Right renal pelvis (tissue), 4 donors: Measurements from ENCODE around the gene DPP4. TPM values are rescaled to one million over a fixed set of nuclear protein-coding genes. Genes with fewer than 3 reads are reported as not detected.
"Not testable (repeated sequence)": the region's sequence is repeated elsewhere in the genome, so short reads cannot be mapped to it uniquely, and the experiment has no call there.

ENCODE experiments used
- DNase-seq, 4 donors: peaks; one replicate each; pipeline ENCODE4 v3.0.0-alpha.2; 2013; ENCODE audit warnings: low read depth in 4 of 4, low spot score in 3 of 4, missing footprints in 1 of 4
- polyA plus RNA-seq, 4 donors: library from polyadenylated mRNA; unstranded; fragments of 120-200 nt; gene quantifications; one replicate each; pipeline ENCODE4 v1.2.1, GENCODE V29; 2013; ENCODE audit not compliant: insufficient read length in 4 of 4

The DPP4 gene
- polyA plus RNA-seq, 4 donors = 89.9 to 151 (median 142) TPM

- DNase-seq = no peak
Observed at GRCh38 chr2:162060532-162060931, 13.5 kb downstream of the DPP4 start.

- no peak for DNase-seq
Observed at GRCh38 chr2:162058973-162059668, 14.9 kb downstream of the DPP4 start.

DNA sequence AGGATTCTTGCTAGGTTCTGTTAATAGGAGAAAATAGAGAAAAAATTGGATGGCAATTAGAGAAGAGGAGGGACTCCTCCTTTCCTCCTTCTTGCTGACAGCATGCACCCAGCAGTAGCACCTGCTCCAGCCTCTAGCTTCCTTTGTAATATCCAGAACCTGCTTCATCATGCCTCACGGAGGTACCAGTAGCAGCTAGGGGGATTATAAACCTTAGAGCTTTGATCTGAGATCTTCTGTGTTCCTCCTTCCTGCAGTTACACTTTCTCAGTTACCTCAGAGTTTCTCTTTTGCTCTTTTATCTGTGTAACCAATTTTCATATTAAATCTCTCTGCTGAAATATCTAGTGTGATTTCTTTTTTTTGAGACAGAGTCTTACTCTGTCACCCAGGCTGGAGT is 16.6 kb downstream of the DPP4 start:
- DNase-seq = no peak

- no peak for DNase-seq
Observed at GRCh38 chr2:162056796-162057399, 17.1 kb downstream of the DPP4 start.

GRCh38 chr2:162053808-162054155 is 20.2 kb downstream of the DPP4 start:
- DNase-seq = no peak

- DNase-seq = no peak
Observed at GRCh38 chr2:162053066-162053807, 20.8 kb downstream of the DPP4 start.

- DNase-seq = no peak
Observed at GRCh38 chr2:162050513-162050961, 23.5 kb downstream of the DPP4 start.

DNA sequence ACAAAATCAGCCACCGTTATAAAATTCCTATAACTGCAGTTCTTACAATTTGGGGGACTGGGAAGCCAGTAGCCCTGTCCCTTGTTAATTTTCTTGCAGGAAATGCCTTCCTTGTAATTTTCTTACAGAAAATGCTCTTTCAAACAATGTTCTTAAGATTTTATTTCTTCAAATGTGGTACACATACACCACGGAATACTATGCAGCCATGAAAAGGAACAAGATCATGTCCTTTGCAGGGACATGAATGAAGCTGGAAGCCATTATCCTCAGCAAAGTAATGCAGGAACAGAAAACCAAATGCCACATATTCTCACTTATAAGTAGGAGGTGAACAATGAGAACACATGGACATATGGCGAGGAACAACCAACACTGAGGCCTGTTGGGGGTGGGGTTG is 24.9 kb downstream of the DPP4 start:
- not testable (repeated sequence) for DNase-seq

GRCh38 chr2:162044586-162044985 is 29.4 kb downstream of the DPP4 start:
- DNase-seq = no peak

- no peak for DNase-seq
Observed at GRCh38 chr2:162043132-162043531, 30.9 kb downstream of the DPP4 start.

DNA sequence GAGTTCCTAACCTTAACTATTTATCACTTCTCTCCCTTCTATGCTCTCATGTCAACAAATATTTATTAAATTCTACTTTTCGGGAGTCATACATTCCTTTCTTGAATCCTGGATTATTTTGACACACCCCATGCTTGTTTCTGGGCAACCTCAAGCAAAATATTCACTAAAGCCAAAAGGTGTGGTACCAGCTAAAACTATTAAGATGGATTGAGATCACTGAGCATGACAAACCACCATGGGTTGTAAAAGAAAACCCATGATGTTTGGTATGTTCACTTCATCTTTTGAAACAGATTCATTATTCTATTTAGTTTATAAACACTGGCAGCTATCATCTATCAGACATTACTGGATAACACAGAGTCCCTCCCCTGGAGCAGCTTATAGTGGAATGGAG is 32.5 kb downstream of the DPP4 start:
- no peak for DNase-seq

DNA sequence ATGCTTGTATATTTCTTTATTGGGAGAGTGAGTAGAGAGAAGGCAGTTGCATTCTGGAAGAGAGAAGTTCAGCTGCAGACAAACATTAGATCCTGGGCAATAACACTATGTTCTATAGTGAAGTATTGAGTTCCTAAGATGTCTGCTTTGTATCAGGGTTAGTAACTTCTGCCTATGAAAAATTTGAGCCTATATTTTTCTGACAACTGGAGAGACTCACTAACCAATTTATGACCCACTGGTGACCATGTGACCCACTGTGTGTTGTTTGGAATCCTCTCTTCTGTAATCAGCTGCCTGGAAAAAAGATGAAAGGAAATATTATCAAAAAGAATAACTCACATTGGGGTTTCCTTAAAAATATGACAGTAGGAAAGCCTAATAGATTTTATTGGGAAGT is 35.3 kb downstream of the DPP4 start:
- no peak for DNase-seq

- no peak for DNase-seq
Observed at GRCh38 chr2:162037886-162038285, 36.1 kb downstream of the DPP4 start.

DNA sequence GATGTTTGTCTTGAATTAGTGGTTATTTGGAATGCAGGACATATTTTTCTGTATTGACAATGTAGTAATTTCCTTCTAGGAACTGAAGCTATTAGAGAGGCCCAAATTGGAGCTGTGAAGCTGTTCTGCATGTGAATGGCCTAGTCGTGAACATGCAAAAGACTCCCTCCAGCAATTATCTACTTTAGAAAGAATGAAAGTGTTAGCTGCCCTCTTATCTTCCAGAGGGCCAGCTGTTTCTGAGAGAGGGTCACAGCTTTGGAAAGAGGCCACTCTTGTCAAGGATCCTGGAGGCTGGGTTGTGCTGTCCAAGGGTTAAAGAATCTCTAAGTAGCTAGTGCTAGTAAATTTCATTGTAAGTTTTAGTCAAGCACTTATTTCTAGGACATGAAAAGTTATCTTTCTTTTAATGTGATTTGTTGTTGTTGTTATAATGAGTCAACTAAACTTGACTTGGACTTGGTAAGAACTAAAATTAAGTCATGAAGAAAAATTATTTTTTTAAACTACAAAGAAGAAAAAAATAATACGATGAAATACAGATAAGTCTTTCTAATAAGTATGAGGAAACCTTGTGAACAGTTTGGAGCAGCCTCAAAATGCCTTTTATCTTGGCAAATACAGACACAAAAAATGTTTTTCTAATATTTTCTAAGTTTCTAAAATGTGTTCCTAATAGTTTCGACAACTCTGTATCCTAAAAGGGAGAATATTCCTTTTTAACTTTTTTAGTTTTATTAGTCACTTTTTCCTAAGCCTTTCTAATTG is 36.8 kb downstream of the DPP4 start:
- no peak for DNase-seq

GRCh38 chr2:162035981-162036380 is 38.0 kb downstream of the DPP4 start:
- no peak for DNase-seq

- no peak for DNase-seq
Observed at GRCh38 chr2:162030363-162031190, 43.4 kb downstream of the DPP4 start.

- DNase-seq = no peak
Observed at GRCh38 chr2:162029287-162029901, 44.6 kb downstream of the DPP4 start.

DNA sequence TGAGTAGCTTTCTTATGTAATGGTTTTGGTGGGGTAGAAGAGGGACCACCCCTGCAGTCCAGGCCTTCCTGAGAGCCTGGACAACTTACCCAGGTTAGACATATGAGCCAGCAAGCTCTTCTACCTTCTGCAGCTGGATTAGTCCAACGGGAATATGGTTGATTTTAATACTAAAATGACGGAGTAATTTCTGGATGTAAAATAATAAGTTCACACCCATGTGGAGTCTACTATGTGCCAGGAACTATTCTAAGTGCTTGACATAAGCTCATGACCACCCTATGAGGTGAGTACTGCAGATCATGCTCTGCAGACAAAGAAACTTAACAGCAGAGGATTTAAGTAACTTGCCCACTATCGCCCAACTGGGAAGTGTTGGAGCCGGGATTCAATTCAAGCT is 45.5 kb downstream of the DPP4 start:
- no peak for DNase-seq

DNA sequence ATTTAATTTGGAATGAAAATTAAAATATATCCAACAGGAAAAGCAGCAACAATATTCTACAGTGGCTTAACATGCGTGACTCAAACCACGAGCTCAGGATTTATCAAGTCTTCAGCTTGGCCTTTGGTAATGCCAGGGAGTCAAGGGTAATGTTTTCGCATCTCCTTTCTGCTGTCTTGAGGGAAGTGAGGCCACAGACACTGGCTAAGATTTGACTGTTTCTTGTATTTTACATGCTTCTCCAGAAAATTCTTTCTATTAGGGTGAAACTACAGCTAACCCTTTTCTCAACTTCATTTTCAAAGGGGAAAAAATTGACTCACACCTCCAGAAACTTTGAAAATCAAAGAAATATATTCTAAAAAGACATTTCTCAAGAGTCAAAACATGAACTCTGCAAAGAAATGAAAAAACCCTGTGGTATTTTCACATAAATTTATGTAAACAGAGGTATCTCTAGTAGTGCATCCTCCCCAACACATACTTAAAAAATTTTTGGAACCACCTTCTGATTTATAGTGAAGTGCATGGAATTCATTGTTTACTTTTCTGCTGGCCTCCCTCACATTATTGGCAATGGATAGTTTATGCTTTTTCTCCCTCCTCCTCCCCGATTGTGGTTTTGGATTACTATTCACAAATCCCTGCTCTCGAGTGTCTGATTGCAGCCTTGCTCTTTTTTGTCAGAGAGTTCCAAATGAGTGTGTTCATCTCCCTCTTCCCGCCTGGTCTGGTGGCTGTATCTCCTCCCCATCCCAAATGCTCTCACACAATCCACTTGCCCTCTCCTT is 48.7 kb downstream of the DPP4 start:
- no peak for DNase-seq
